ENCODE results near the gene C5orf47.

DNA sequence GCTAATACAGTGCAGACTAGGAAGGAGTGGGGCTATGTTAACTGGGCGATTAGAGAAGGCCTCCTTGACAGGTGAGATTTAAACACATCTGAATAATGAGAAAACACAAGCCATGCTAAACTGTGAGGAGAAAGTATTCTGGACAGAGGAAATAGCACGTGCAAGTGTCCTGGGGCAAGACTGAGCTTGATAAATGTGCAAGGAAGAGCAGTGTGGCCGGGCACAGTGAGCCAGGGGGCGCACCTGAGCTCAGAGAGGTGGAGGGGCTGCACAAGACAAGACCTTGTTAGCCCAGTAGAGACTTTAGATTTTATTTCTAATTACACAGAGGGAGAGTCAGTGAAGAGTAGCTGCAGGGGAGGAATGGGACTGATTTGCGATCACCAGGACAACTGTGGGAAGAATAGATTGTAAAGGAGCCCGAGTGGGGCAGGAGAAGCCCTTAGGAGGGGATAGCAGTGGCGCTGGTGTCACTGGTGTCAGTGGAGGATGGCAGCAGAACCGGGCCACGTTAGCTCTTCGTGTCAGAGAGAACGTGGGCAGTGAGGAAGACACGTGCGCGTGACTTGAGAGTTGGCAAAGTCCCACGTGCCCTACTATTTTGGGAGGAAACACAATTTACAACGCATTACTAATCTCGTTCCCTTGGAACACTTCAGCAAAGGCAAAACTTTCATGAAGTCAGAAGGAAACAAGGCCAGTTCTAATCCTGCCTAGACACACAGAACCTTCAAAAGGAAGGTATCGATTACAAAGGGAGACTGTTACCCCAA is 17.9 kb upstream of the C5orf47 start:
- TF ChIP-seq POLR2A (IDR thresholded peaks at IDR 0.05) = no peak
- TF ChIP-seq, protein P1, sequence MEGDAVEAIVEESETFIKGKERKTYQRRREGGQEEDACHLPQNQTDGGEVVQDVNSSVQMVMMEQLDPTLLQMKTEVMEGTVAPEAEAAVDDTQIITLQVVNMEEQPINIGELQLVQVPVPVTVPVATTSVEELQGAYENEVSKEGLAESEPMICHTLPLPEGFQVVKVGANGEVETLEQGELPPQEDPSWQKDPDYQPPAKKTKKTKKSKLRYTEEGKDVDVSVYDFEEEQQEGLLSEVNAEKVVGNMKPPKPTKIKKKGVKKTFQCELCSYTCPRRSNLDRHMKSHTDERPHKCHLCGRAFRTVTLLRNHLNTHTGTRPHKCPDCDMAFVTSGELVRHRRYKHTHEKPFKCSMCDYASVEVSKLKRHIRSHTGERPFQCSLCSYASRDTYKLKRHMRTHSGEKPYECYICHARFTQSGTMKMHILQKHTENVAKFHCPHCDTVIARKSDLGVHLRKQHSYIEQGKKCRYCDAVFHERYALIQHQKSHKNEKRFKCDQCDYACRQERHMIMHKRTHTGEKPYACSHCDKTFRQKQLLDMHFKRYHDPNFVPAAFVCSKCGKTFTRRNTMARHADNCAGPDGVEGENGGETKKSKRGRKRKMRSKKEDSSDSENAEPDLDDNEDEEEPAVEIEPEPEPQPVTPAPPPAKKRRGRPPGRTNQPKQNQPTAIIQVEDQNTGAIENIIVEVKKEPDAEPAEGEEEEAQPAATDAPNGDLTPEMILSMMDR (IDR thresholded peaks at IDR 0.05) = no peak
- no peak for TF ChIP-seq POLR2AphosphoS5 (IDR thresholded peaks at IDR 0.05)

All from sigmoid colon (tissue), 4 donors.